Mammary epithelial cell (primary cell): Measurements from ENCODE around the gene SLC6A2.

Source experiments
- EZH2 ChIP-seq: IDR thresholded peaks from 2 replicates; pipeline ENCODE4 v1.6.1; 2012; ENCODE audit warnings: low read length, inconsistent platforms, borderline replicate concordance
- TF ChIP-seq, protein P1 (sequence below), 2 donors: IDR thresholded peaks in 1 of 2; conservative IDR thresholded peaks in 1 of 2; 2 replicates each; pipeline ENCODE4 v1.5.1; 2011 to 2012; ENCODE audit warnings: inconsistent platforms in 2 of 2, low read length in 2 of 2, mild to moderate bottlenecking in 2 of 2, control low read depth in 1 of 2, low read depth in 1 of 2; ENCODE audit not compliant: insufficient read depth in 1 of 2; ENCODE audit errors: extremely low read depth in 1 of 2

- TF ChIP-seq, protein P1, sequence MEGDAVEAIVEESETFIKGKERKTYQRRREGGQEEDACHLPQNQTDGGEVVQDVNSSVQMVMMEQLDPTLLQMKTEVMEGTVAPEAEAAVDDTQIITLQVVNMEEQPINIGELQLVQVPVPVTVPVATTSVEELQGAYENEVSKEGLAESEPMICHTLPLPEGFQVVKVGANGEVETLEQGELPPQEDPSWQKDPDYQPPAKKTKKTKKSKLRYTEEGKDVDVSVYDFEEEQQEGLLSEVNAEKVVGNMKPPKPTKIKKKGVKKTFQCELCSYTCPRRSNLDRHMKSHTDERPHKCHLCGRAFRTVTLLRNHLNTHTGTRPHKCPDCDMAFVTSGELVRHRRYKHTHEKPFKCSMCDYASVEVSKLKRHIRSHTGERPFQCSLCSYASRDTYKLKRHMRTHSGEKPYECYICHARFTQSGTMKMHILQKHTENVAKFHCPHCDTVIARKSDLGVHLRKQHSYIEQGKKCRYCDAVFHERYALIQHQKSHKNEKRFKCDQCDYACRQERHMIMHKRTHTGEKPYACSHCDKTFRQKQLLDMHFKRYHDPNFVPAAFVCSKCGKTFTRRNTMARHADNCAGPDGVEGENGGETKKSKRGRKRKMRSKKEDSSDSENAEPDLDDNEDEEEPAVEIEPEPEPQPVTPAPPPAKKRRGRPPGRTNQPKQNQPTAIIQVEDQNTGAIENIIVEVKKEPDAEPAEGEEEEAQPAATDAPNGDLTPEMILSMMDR (conservative IDR thresholded peaks at IDR 0.05 in 1 of 2, IDR thresholded peaks at IDR 0.05 in 1 of 2; ENCODE audit: extremely low read depth in 1 of 2, insufficient read depth in 1 of 2, low read depth in 1 of 2, low read length in 2 of 2), result no peak
- TF ChIP-seq EZH2, result no peak
Observed at GRCh38 chr16:55706739-55707384, 51.1 kb downstream of the SLC6A2 start.
